WTC11 (cell line): ENCODE measurements around the gene ANKS6. TPM values are rescaled to one million over a fixed set of nuclear protein-coding genes. Genes with fewer than 3 reads are reported as not detected.

Source experiments
- ATAC-seq: fragments of 200-7000 bp; cut with Tn5 transposase; 2 replicates; pipeline ENCODE4 v1.10.0; 2021; ENCODE audit warnings: mild to moderate bottlenecking, moderate library complexity
- CTCF ChIA-PET: fragments of 300-600 bp; sonication (Branson Sonifier 250); formaldehyde crosslinking; loops from one replicate; lab custom pipeline; 2021; ENCODE audit warnings: antibody characterized with exemption; lab: Charles Lee
- POLR2A ChIA-PET: fragments of 350-600 bp; sonication (Branson Sonifier 250); formaldehyde crosslinking; loops from one replicate; lab custom pipeline; 2021; ENCODE audit warnings: antibody characterized with exemption; lab: Charles Lee
- DNase-seq: peaks from one replicate; pipeline ENCODE4 v3.0.0; 2021; ENCODE audit warnings: low spot score
- H3K27ac Mint-ChIP-seq: 2 replicates; pipeline ENCODE4 v1.8.0; 2021; ENCODE audit warnings: mixed read lengths
- H3K27me3 Mint-ChIP-seq: 2 replicates; pipeline ENCODE4 v1.8.0; 2021; ENCODE audit warnings: low read depth, mild to moderate bottlenecking, moderate library complexity, mixed read lengths
- H3K36me3 Mint-ChIP-seq: 2 replicates; pipeline ENCODE4 v1.8.0; 2021; ENCODE audit warnings: mixed read lengths
- H3K4me1 Mint-ChIP-seq: 2 replicates; pipeline ENCODE4 v1.8.0; 2022; ENCODE audit warnings: mixed read lengths
- H3K4me3 Mint-ChIP-seq: 2 replicates; pipeline ENCODE4 v1.8.0; 2021; ENCODE audit warnings: mild to moderate bottlenecking, moderate library complexity, mixed read lengths
- H3K9me3 Mint-ChIP-seq: 2 replicates; pipeline ENCODE4 v1.8.0; 2021; ENCODE audit warnings: mixed read lengths
- CBFB ChIP-seq: sonication (generic); formaldehyde crosslinking; IDR thresholded peaks from 2 replicates; pipeline ENCODE4 v1.8.1; 2022; ENCODE audit warnings: mild to moderate bottlenecking, low read depth, missing genetic modification reagents
- EMX1 ChIP-seq: fragments of 250-450 bp; sonication (Bioruptor Pico); IDR thresholded peaks from 2 replicates; pipeline ENCODE4 v1.8.0; 2021; ENCODE audit warnings: mild to moderate bottlenecking
- ETV6 ChIP-seq: sonication (generic); formaldehyde crosslinking; IDR thresholded peaks from 2 replicates; pipeline ENCODE4 v1.8.1; 2022; ENCODE audit warnings: mild to moderate bottlenecking, missing genetic modification reagents
- FOXP4 ChIP-seq: sonication (generic); formaldehyde crosslinking; IDR thresholded peaks from 2 replicates; pipeline ENCODE4 v1.8.0; 2022; ENCODE audit warnings: mild to moderate bottlenecking, missing genetic modification reagents
- MYBL2 ChIP-seq: sonication (generic); formaldehyde crosslinking; IDR thresholded peaks from 2 replicates; pipeline ENCODE4 v1.8.1; 2023; ENCODE audit warnings: mild to moderate bottlenecking, moderate library complexity, missing genetic modification reagents
- NFYB ChIP-seq: sonication (generic); formaldehyde crosslinking; conservative IDR thresholded peaks from 2 replicates; pipeline ENCODE4 v1.8.0; 2022; ENCODE audit warnings: low read depth, missing genetic modification reagents
- NR2C2 ChIP-seq: sonication (generic); formaldehyde crosslinking; IDR thresholded peaks from 2 replicates; pipeline ENCODE4 v1.8.0; 2022; ENCODE audit warnings: mild to moderate bottlenecking, missing genetic modification reagents
- PRRX2 ChIP-seq: fragments of 250-450 bp; sonication (Bioruptor Pico); IDR thresholded peaks from 2 replicates; pipeline ENCODE4 v1.8.0; 2021; ENCODE audit warnings: mild to moderate bottlenecking
- SMAD3 ChIP-seq: sonication (generic); formaldehyde crosslinking; IDR thresholded peaks from 2 replicates; pipeline ENCODE4 v1.8.0; 2022; ENCODE audit warnings: missing genetic modification reagents, mild to moderate bottlenecking, borderline replicate concordance
- ZNF317 ChIP-seq: sonication (generic); formaldehyde crosslinking; IDR thresholded peaks from 2 replicates; pipeline ENCODE4 v1.8.1; 2023; ENCODE audit warnings: low read depth, mild to moderate bottlenecking, moderate library complexity, missing genetic modification reagents, borderline replicate concordance
- ZNF396 ChIP-seq: fragments of 250-450 bp; sonication (Bioruptor Pico); IDR thresholded peaks from 2 replicates; pipeline ENCODE4 v1.8.0; 2021; ENCODE audit warnings: mild to moderate bottlenecking, moderate library complexity, borderline replicate concordance
- ZNF423 ChIP-seq: fragments of 250-450 bp; sonication (Bioruptor Pico); IDR thresholded peaks from 2 replicates; pipeline ENCODE4 v2.1.2; 2022; ENCODE audit warnings: mild to moderate bottlenecking, moderate library complexity
- total RNA-seq: library from RNA; stranded (reverse); gene quantifications from 3 replicates; pipeline ENCODE4 v1.2.3, GENCODE V29; 2021
- TF ChIP-seq, protein P1 (sequence below): sonication (generic); formaldehyde crosslinking; IDR thresholded peaks from 2 replicates; pipeline ENCODE4 v1.8.1; 2022; ENCODE audit warnings: mild to moderate bottlenecking, moderate library complexity, missing genetic modification reagents
- TF ChIP-seq, protein P2 (sequence below): sonication (generic); formaldehyde crosslinking; IDR thresholded peaks from 2 replicates; pipeline ENCODE4 v1.8.0; 2023; ENCODE audit warnings: mild to moderate bottlenecking, missing genetic modification reagents
- TF ChIP-seq, protein P3 (sequence below): sonication (generic); formaldehyde crosslinking; IDR thresholded peaks from 2 replicates; pipeline ENCODE4 v1.8.1; 2022; ENCODE audit warnings: low read depth, mild to moderate bottlenecking, moderate library complexity, missing genetic modification reagents, borderline replicate concordance

ANKS6 gene
- total RNA-seq, 1 experiment from 2014 or later = 65.1 TPM

DNA sequence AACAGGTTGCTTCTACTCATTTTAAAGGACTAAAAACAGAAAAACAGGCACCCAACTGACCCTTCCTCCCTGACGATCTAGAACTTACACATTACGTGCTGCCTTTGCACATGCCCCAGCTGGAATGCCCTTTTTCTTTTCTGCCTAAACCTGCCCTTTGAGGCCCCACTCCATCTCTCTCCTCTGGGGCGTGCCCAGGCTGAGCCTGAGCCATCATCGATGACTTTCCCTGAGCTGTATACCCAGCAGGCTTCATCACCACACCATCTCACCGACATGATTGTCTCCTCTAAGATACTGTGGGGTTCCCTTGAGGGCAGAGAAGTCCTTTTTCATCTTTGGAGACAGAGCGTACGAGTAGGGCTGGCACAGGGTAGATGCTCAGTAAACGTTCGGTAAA lies 63.6 kb downstream of the ANKS6 start:
- peaks cover 5% of the 10 kb centered on the region for H3K9me3 Mint-ChIP-seq
- ATAC-seq (no peak), DNase-seq (no peak)
- peaks cover 11% of the 10 kb centered on the region for H3K4me1 Mint-ChIP-seq
- POLR2A ChIA-PET = no interaction called here
- TF ChIP-seq MYBL2 (CRISPR knock-in tag) (no peak), NFYB (CRISPR knock-in tag) (no peak), ZNF396 (no peak), NR2C2 (CRISPR knock-in tag) (no peak), CBFB (no peak), ZNF317 (CRISPR knock-in tag) (no peak)
- TF ChIP-seq, protein P1, sequence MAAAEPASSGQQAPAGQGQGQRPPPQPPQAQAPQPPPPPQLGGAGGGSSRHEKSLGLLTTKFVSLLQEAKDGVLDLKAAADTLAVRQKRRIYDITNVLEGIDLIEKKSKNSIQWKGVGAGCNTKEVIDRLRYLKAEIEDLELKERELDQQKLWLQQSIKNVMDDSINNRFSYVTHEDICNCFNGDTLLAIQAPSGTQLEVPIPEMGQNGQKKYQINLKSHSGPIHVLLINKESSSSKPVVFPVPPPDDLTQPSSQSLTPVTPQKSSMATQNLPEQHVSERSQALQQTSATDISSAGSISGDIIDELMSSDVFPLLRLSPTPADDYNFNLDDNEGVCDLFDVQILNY (CRISPR knock-in tag) = no peak
- H3K27ac Mint-ChIP-seq = 0 out of 2 replicates have a peak overlapping the region, but pooled peaks have one; percentile 20
- CTCF ChIA-PET = no interaction called here
- peaks cover 26% of the 10 kb centered on the region for H3K36me3 Mint-ChIP-seq
- no peak overlapping the region for H3K4me3 Mint-ChIP-seq
- H3K27me3 Mint-ChIP-seq = no peaks in the 10 kb centered on the region

DNA sequence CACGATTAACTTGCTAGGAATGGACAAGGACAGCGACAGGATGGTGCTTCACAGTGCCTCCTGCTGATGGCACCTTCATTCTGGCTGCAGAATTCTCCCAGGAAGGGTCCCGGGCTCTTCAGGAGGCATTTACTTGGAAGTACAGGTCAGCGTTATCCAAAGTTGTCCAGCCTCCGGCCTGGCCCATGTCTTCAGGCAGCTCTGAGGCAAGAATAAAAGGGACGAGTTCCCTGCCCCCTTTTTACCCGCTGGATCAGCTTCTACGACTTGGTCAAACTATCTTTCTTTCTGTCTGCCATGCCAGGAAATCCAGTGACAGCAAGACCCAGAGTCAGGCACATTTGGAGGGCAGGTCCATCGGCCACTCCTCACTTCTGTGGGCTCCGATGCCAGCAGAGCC lies 64.3 kb downstream of the ANKS6 start:
- Mint-ChIP-seq H3K27me3 (no peaks in the 10 kb centered on the region), H3K36me3 (peaks cover 21% of the 10 kb centered on the region), H3K27ac (no peak overlapping the region), H3K9me3 (no peaks in the 10 kb centered on the region), H3K4me3 (no peak overlapping the region), H3K4me1 (peaks cover 8% of the 10 kb centered on the region)
- TF ChIP-seq PRRX2 (CRISPR knock-in tag) (no peak), ETV6 (CRISPR knock-in tag) (no peak), EMX1 (CRISPR knock-in tag) (no peak), SMAD3 (CRISPR knock-in tag) (no peak), FOXP4 (no peak), ZNF423 (no peak)
- TF ChIP-seq, protein P2, sequence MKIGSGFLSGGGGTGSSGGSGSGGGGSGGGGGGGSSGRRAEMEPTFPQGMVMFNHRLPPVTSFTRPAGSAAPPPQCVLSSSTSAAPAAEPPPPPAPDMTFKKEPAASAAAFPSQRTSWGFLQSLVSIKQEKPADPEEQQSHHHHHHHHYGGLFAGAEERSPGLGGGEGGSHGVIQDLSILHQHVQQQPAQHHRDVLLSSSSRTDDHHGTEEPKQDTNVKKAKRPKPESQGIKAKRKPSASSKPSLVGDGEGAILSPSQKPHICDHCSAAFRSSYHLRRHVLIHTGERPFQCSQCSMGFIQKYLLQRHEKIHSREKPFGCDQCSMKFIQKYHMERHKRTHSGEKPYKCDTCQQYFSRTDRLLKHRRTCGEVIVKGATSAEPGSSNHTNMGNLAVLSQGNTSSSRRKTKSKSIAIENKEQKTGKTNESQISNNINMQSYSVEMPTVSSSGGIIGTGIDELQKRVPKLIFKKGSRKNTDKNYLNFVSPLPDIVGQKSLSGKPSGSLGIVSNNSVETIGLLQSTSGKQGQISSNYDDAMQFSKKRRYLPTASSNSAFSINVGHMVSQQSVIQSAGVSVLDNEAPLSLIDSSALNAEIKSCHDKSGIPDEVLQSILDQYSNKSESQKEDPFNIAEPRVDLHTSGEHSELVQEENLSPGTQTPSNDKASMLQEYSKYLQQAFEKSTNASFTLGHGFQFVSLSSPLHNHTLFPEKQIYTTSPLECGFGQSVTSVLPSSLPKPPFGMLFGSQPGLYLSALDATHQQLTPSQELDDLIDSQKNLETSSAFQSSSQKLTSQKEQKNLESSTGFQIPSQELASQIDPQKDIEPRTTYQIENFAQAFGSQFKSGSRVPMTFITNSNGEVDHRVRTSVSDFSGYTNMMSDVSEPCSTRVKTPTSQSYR = no peak
- no peak for ATAC-seq
- no peak for DNase-seq
- ChIA-PET POLR2A (no interaction called here), CTCF (interaction anchor here (0.6 kb wide), 1 partner anchor 42 kb away, joined by 4 read pairs; no protein-coding TSS in a partner anchor)

DNA sequence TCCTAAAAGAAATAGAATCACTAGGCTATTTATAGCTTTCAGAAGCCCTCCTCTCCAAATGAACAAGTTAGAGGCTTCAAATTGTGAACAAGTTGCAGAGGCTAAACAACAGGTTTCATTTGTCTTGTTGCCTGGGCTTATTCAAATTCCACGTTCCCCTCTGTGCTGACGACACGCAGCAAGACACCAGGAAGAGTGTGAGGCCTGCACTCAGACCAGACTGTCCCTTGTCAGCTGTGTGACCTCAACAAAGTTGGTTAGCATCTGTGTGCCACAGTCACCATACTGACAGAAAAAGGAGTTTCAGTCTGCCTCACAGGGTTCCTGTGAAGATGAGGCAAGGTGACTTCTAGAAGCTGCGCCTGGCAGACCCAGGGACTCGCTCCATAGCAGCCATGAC lies 65.5 kb downstream of the ANKS6 start:
- no peak for DNase-seq
- no peak overlapping the region for H3K4me3 Mint-ChIP-seq
- CTCF ChIA-PET = interaction anchor here (0.6 to 1.3 kb wide), 2 partner anchors 45 to 194 kb away, joined by 3 to 5 read pairs; no protein-coding TSS in a partner anchor
- no peak for TF ChIP-seq EMX1 (CRISPR knock-in tag)
- TF ChIP-seq NFYB (CRISPR knock-in tag) = no peak
- TF ChIP-seq, protein P3, sequence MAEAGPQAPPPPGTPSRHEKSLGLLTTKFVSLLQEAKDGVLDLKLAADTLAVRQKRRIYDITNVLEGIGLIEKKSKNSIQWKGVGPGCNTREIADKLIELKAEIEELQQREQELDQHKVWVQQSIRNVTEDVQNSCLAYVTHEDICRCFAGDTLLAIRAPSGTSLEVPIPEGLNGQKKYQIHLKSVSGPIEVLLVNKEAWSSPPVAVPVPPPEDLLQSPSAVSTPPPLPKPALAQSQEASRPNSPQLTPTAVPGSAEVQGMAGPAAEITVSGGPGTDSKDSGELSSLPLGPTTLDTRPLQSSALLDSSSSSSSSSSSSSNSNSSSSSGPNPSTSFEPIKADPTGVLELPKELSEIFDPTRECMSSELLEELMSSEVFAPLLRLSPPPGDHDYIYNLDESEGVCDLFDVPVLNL (CRISPR knock-in tag) = no peak
- peaks cover 12% of the 10 kb centered on the region for H3K36me3 Mint-ChIP-seq
- POLR2A ChIA-PET = interaction anchor here (0.6 kb wide), 1 partner anchor 435 kb away, joined by 4 read pairs; no protein-coding TSS in a partner anchor
- no peaks in the 10 kb centered on the region for H3K27me3 Mint-ChIP-seq
- no peak for ATAC-seq
- H3K9me3 Mint-ChIP-seq = no peaks in the 10 kb centered on the region
- peaks cover 8% of the 10 kb centered on the region for H3K4me1 Mint-ChIP-seq
- no peak overlapping the region for H3K27ac Mint-ChIP-seq
